Breast epithelium (tissue), 3 donors: Measurements from ENCODE around the gene TSSK3.

Source experiments
- CTCF ChIP-seq, 3 donors: fragments of 450-650 bp; IDR thresholded peaks; one replicate each; pipeline ENCODE4 v1.5.1; 2016 to 2017; ENCODE audit warnings: antibody characterized with exemption in 3 of 3, mild to moderate bottlenecking in 3 of 3, moderate library complexity in 3 of 3
- POLR2A ChIP-seq: fragments of 450-650 bp; IDR thresholded peaks from one replicate; pipeline ENCODE4 v1.6.1; 2016; ENCODE audit warnings: antibody characterized with exemption, mild to moderate bottlenecking, moderate library complexity

GRCh38 chr1:32335535-32335789 is 26.9 kb upstream of the TSSK3 start:
- no peak for TF ChIP-seq CTCF (IDR thresholded peaks at IDR 0.05)
- TF ChIP-seq POLR2A, result no peak
